Colon (tissue), 2 donors: ENCODE data around the gene IL5RA.

ENCODE experiments used
- FAIRE-seq: peaks from 2 replicates; lab custom pipeline; 2012; peaks lifted over from hg19 to GRCh38; lab: Jason Lieb, UNC
- donor health status: control.
- donor health status: control.

IL5RA gene

DNA sequence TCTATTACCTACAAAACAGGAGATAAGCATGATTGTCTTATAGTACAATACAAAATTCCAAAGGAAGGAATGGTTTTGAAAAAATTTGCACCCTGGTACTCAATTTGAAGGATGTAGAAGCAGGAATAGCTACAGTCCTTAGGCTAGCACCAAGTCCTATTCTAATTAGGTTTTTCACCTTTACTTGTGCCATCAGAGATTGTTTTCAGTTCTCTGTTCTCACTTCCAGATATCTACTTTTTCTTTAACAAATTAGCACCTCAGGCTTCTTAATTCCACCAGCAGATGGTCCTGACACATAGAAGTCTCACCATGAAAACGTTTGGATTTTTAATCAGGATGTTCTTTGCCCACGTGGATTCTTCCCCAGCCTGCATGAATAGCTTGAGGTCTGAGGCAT, 43.8 kb downstream of the IL5RA start:
- no peak for FAIRE-seq

GRCh38 chr3:3065876-3066275, 44.3 kb downstream of the IL5RA start:
- no peak for FAIRE-seq

DNA sequence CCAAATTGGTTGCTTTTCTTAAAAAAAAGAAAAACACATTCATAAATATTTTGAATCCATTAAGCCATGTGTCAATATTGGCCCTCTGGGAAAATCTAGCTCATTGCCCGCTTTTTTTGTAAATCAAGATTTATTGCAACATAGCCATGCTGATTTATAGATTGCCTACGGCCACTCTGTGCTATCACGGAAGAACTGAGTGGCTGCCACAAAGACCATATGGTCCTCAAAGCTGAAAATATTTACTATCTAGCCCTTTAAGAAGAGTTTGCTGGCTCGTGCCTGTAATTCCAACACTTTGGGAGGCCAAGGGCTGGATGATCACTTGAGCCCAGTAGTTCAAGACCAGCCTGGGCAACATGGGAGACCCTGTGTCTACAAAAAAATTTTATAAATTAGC, 45.9 kb downstream of the IL5RA start:
- no peak for FAIRE-seq

GRCh38 chr3:3059645-3060044, 50.5 kb downstream of the IL5RA start:
- no peak for FAIRE-seq

GRCh38 chr3:3053974-3054373, 56.2 kb downstream of the IL5RA start:
- FAIRE-seq: no peak

- FAIRE-seq: no peak
Measured at GRCh38 chr3:3038201-3038991, 71.8 kb downstream of the IL5RA start.

GRCh38 chr3:3037156-3037555, 73.0 kb downstream of the IL5RA start:
- FAIRE-seq: no peak

- FAIRE-seq: no peak
Measured at GRCh38 chr3:3031326-3031725, 78.8 kb downstream of the IL5RA start.

DNA sequence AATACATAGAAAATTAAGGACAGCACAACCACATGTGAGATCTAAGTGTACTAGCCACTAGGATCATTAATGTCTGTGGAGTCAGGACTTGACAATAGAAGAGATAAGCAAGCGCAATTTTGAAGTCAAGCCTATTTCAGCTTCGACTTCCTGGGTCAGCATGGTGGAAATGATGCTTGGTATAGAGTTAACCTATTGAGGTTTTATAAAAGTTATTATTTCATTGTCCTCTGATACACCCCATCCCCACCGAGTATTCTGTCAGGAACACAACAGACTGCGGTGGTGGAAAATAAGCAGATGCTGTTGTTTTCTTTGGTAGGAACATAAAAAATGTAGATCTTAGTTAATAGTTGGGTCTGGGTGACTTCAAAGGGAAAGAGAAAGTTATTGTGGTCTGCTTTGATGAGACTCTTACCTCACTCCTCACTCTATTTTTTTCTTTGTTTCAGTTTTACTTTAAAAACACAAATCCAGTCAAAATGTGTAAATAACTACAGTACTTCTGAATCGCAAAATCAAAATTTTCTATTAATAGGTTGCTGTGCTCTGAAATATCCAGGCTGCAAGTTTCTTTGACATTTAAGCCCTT, 82.1 kb downstream of the IL5RA start:
- no peak for FAIRE-seq

DNA sequence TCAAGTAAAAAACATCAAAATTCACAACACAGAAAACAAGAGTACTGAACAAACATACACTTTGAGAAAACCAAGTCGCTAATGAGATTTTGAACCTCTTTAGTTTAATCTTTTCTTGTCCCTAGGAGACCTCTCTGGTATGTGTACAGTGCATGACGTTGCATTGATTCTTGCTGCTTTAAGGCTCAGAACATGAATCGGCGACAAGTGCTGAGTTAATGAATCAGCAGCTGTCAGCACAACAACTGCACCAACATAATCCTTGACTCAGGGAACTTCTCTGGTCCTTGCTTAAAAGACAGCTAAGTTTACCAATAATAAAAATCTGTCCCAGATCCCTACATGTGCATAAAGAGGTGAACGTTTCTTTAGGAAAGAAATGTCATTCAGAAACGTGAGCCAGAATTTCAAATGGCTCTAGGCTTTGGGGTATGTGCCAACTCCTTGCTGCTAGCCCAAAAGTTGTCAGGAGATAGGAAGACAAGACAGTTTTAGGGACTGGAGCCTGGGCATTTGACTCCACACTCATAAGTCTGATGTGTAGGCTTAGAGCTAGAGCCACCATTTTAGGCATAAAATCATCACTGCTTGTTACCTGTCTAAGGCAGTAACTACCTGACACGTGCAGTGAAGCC, 86.9 kb downstream of the IL5RA start:
- FAIRE-seq: no peak

DNA sequence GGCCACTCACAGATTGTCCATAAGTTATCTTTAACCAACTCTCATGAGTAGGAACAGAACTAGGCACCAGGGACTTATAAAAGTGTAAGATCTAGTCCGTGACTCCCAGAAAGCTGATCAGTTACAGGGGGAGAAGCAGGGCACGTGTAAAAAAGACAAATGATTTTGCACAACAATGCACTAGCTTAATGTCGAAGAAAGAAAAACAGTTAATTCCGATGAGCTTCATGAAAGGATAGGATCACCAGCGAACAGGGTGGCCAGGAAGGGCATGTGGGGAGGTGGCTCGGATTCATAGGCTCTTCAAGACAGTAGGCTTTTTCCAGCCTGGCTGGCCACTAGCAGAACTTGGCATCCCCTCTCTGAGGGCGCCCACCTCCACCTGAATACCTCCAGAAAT, 90.0 kb downstream of the IL5RA start:
- no peak for FAIRE-seq
